ENCODE results near the gene ZC3H7A. TPM values are rescaled to one million over a fixed set of nuclear protein-coding genes. Genes with fewer than 3 reads are reported as not detected.

Gene ZC3H7A
- total and polyA plus RNA-seq, 9 of the 15 experiments (the other 6 are each of a cell fraction or from before 2014, with no cell fraction given), result 19.8 to 49.1 (median 28.2) TPM

GRCh38 chr16:11828696-11829095 is 31.6 kb upstream of the ZC3H7A start:
- in situ Hi-C loops (cut with MboI) (no loop called here), intact Hi-C loops (cut with micrococcal nuclease) (no loop called here)
- Histone ChIP-seq H3K9me3 (replicated peaks; ENCODE audit: control insufficient read depth, insufficient read depth, low read depth, low read length) (no peaks in the 10 kb centered on the region), H4K20me1 (replicated peaks; ENCODE audit: control insufficient read depth, insufficient read depth, low read length) (no peaks in the 10 kb centered on the region), H3K4me3 (no peak overlapping the region), H3K4me2 (ENCODE audit: insufficient read depth, low read length) (no peak overlapping the region), H3K27me3 (ENCODE audit: control insufficient read depth in 2 of 2, insufficient read depth in 2 of 2, low read length in 2 of 2) (no peaks in the 10 kb centered on the region), H2AFZ (ENCODE audit: low read depth, low read length) (no peak overlapping the region), H3K36me3 (ENCODE audit: control insufficient read depth, insufficient read depth, low read length) (no peaks in the 10 kb centered on the region), H3K9me1 (ENCODE audit: control insufficient read depth, insufficient read depth, low read length) (no peaks in the 10 kb centered on the region), H3K9ac (ENCODE audit: insufficient read depth in 1 of 2, low read depth in 2 of 2, low read length in 2 of 2) (no peak overlapping the region), H3K79me2 (ENCODE audit: control insufficient read depth, insufficient read depth, low read length) (no peaks in the 10 kb centered on the region), H3K27ac (ENCODE audit: extremely low read depth, low read depth, low read length) (no peak overlapping the region), H3K4me1 (replicated peaks in 1 of 2; ENCODE audit: control insufficient read depth in 2 of 2, insufficient read depth in 2 of 2, low read length in 2 of 2) (no peaks in the 10 kb centered on the region; a peak in 1 of 5 replicates)
- ATAC-seq (no peak), FAIRE-seq (no peak), DNase-seq (ENCODE audit: extremely low read depth in 1 of 4, low spot score in 3 of 4) (no peak)
- CTCF ChIA-PET (ENCODE audit: low intra/inter-chr PET ratio), result no interaction called here
- POLR2A ChIA-PET, result no interaction called here
- BruUV-seq (replicated peaks), result no TSS peak
- TF ChIP-seq ZC3H8 (IDR thresholded peaks at IDR 0.05), result no peak
- TF ChIP-seq NFXL1 (CRISPR knock-in tag; IDR thresholded peaks at IDR 0.05), result no peak
- no peak for TF ChIP-seq ZFP1 (CRISPR knock-in tag; IDR thresholded peaks at IDR 0.05)
- TF ChIP-seq HMG20A (CRISPR knock-in tag; conservative IDR thresholded peaks at IDR 0.05), result no peak
- no peak for TF ChIP-seq DACH1 (IDR thresholded peaks at IDR 0.05; ENCODE audit: partially characterized antibody)
- TF ChIP-seq ZNF785 (CRISPR knock-in tag; IDR thresholded peaks at IDR 0.05), result no peak
- TF ChIP-seq, protein P1, sequence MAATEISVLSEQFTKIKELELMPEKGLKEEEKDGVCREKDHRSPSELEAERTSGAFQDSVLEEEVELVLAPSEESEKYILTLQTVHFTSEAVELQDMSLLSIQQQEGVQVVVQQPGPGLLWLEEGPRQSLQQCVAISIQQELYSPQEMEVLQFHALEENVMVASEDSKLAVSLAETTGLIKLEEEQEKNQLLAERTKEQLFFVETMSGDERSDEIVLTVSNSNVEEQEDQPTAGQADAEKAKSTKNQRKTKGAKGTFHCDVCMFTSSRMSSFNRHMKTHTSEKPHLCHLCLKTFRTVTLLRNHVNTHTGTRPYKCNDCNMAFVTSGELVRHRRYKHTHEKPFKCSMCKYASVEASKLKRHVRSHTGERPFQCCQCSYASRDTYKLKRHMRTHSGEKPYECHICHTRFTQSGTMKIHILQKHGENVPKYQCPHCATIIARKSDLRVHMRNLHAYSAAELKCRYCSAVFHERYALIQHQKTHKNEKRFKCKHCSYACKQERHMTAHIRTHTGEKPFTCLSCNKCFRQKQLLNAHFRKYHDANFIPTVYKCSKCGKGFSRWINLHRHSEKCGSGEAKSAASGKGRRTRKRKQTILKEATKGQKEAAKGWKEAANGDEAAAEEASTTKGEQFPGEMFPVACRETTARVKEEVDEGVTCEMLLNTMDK (IDR thresholded peaks at IDR 0.05; ENCODE audit: borderline replicate concordance, insufficient read depth, low read depth, low read length, poor library complexity, severe bottlenecking), result no peak
- no peak for TF ChIP-seq PBX2 (CRISPR knock-in tag; IDR thresholded peaks at IDR 0.05; ENCODE audit: low read depth)
- no peak for TF ChIP-seq PBX2 (tag; conservative IDR thresholded peaks at IDR 0.05; ENCODE audit: low read depth)
- no peak for TF ChIP-seq CREB3 (tag; conservative IDR thresholded peaks at IDR 0.05; ENCODE audit: low read depth)
- no peak for TF ChIP-seq POLR2G (IDR thresholded peaks at IDR 0.05; ENCODE audit: low read depth, low read length)
- TF ChIP-seq KAT8 (IDR thresholded peaks at IDR 0.05; ENCODE audit: low read depth), result no peak
- no peak for TF ChIP-seq CAMTA2 (CRISPR knock-in tag; conservative IDR thresholded peaks at IDR 0.05)
- 8% methylated on average over 5 of the region's 5 CpGs for WGBS (ENCODE audit: insufficient coverage, low coverage, missing lambda C conversion rate)
